Fibroblast of villous mesenchyme (primary cell): Measurements from ENCODE around the gene TCOF1. TPM values are rescaled to one million over a fixed set of nuclear protein-coding genes. Genes with fewer than 3 reads are reported as not detected.
"Not testable (repeated sequence)": the region's sequence is repeated elsewhere in the genome, so short reads cannot be mapped to it uniquely, and the experiment has no call there.

ENCODE experiments used
- DNase-seq: peaks from one replicate; pipeline ENCODE4 v3.0.0-alpha.2; 2010; ENCODE audit warnings: low read depth
- H3K4me3 ChIP-seq: 2 replicates; pipeline ENCODE4 v1.5.1; 2011; ENCODE audit warnings: low read depth, mild to moderate bottlenecking, low read length
- total RNA-seq: library from RNA; depleted of rRNA; stranded (reverse); fragments of >200 nt; gene quantifications from 2 replicates; pipeline ENCODE4 v1.2.3, GENCODE V29; 2012
- TF ChIP-seq, protein P1 (sequence below): IDR thresholded peaks from 2 replicates; pipeline ENCODE4 v1.5.1; 2012; ENCODE audit warnings: low read depth, mild to moderate bottlenecking, low read length; ENCODE audit not compliant: insufficient read depth

Gene TCOF1
- total RNA-seq, 1 donor, result 23.7 TPM

DNA sequence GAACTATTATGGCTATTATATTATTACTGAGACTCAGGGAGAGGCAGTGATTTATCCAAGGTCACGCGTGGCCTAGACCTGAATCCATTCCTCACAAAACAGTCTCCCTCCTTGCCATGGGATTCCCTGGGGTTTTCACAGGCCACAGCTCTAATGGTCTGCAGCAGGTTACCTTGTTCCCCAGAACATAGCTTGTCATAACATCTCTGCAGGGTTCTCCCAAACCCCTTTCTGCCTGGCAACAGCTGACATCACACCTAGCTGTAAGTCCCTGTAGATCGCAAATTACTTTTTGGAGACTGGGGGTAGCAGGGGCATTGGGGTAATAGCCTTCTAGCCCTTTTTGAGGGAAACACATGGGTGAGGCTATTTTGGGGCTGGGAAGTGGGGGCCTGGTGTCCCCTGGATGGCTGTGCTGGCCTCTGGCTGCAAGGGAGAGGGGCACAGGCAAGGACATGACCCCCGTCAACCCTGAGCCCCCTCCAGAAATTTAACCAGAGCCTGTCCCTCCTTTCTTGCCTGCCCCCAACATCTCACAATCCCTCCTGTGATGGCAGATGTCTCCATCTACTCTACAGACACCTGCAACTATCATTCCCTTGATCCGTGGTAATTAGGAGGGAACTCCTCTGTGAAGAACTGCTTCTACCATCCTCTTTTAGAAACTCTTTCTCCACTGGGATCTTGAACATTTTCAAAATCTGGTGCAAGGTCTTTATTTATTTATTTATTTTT lies 53.9 kb downstream of the TCOF1 start:
- TF ChIP-seq, protein P1, sequence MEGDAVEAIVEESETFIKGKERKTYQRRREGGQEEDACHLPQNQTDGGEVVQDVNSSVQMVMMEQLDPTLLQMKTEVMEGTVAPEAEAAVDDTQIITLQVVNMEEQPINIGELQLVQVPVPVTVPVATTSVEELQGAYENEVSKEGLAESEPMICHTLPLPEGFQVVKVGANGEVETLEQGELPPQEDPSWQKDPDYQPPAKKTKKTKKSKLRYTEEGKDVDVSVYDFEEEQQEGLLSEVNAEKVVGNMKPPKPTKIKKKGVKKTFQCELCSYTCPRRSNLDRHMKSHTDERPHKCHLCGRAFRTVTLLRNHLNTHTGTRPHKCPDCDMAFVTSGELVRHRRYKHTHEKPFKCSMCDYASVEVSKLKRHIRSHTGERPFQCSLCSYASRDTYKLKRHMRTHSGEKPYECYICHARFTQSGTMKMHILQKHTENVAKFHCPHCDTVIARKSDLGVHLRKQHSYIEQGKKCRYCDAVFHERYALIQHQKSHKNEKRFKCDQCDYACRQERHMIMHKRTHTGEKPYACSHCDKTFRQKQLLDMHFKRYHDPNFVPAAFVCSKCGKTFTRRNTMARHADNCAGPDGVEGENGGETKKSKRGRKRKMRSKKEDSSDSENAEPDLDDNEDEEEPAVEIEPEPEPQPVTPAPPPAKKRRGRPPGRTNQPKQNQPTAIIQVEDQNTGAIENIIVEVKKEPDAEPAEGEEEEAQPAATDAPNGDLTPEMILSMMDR, result no peak
- H3K4me3 ChIP-seq, result no peak overlapping the region
- DNase-seq, result no peak

- H3K4me3 ChIP-seq, result peak within 1 kb of the TSS; percentile 4
- peak; percentile 44 for DNase-seq
Observed at GRCh38 chr5:150412319-150413175, 55.0 kb downstream of the TCOF1 start, which contains the start of gene CD74. CD74 (minus strand) TSS chr5:150412910; CDS start chr5:150412749, 161 bp downstream.

GRCh38 chr5:150413176-150413901 lies 55.8 kb downstream of the TCOF1 start:
- H3K4me3 ChIP-seq, result no peak overlapping the region
- TF ChIP-seq, protein P1, result no peak
- DNase-seq, result no peak

More at GRCh38 chr5:150412319-150413175, 55.0 kb downstream of the TCOF1 start, which contains the start of gene CD74:
- TF ChIP-seq, protein P1, result no peak

- DNase-seq, H3K4me3 ChIP-seq: not testable (repeated sequence)
Observed at GRCh38 chr5:150413902-150414790, 56.6 kb downstream of the TCOF1 start.

DNA sequence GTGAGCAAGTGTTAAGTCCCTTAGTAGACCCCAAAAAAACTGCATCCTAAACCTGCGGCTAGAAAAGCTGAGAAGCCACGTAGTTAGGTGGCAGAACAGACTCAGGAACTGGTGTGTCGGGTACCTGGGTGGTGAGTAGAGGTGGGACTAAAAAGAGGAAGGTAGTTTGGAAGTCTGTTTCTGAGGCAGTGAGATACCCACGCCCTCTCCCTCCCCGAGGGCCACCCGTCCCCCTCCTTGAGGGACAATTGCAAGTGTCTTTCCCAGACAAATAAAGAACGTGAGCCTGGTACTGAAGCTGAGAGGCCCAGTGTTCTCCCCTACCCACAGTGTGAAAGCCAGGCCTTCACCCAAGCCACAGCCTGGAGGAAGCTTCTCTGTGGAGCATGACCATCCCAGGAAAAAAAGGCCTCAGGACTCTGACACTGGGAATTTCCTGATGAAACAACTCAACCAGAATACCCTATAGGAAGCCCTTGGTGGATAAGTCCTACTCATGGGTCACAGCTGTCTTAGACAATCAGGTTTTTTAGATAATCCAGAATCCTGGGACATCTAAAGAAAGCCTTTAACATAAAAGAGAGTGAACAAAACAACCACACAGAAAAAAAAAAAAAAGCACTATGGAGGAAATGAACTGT lies 62.3 kb downstream of the TCOF1 start:
- H3K4me3 ChIP-seq, result no peak overlapping the region
- TF ChIP-seq, protein P1, result no peak

GRCh38 chr5:150422075-150422474 lies 64.6 kb downstream of the TCOF1 start:
- TF ChIP-seq, protein P1, result no peak
- H3K4me3 ChIP-seq, result no peak overlapping the region
- no peak for DNase-seq

More for the DNA sequence above, 62.3 kb downstream of the TCOF1 start:
- DNase-seq, result no peak
